ENCODE results near the gene BCL6B.

DNA sequence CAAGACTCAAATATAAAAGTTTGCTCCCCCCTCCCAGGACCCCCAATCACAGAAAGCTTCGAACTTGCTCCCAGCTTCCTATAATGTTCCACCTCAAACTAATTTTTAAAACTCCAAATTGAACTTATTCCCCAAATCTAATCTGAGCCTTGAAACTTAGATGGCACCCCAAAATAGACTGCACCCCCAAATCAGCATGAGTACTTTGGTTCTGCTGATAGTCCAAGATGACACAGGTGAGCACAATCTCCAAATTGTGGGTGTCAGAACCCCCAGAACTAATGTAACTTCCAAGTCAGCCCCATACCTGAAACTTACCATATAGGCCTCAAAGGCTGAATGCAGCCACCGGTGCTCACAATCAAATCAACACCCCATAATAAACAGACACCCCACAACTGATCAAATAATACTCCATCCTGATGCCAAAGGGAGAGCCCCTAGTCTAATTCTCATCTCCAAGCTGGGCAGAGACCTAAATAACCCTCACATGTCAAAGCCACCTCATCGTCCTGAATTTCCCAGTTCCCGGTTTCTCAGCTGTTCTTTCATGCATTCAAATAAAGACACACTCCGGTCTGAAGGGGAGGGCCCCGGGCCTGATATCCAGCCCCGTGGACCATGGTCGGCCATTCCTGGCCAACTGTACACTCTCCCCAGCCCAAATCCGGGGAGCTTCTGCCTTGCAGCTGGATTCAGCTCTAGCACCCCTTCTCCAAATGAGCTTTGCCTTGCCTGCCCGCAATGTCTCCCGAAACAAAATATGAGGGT lies 1.8 kb upstream of the BCL6B start:
- TF ChIP-seq, protein P1, sequence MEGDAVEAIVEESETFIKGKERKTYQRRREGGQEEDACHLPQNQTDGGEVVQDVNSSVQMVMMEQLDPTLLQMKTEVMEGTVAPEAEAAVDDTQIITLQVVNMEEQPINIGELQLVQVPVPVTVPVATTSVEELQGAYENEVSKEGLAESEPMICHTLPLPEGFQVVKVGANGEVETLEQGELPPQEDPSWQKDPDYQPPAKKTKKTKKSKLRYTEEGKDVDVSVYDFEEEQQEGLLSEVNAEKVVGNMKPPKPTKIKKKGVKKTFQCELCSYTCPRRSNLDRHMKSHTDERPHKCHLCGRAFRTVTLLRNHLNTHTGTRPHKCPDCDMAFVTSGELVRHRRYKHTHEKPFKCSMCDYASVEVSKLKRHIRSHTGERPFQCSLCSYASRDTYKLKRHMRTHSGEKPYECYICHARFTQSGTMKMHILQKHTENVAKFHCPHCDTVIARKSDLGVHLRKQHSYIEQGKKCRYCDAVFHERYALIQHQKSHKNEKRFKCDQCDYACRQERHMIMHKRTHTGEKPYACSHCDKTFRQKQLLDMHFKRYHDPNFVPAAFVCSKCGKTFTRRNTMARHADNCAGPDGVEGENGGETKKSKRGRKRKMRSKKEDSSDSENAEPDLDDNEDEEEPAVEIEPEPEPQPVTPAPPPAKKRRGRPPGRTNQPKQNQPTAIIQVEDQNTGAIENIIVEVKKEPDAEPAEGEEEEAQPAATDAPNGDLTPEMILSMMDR (IDR thresholded peaks at IDR 0.05; ENCODE audit: insufficient read depth, low read length, poor library complexity, severe bottlenecking): no peak
- TF ChIP-seq EZH2phosphoT487 (conservative IDR thresholded peaks at IDR 0.05; ENCODE audit: low read length): no peak
